OCI-LY3 (cell line): ENCODE data around the gene WDR37.
"Not testable (repeated sequence)": the region's sequence is repeated elsewhere in the genome, so short reads cannot be mapped to it uniquely, and the experiment has no call there.

Source experiments
- H2AFZ ChIP-seq: fragments of 200-600, 300-600 bp; shearing (Covaris generic); 2 replicates; pipeline ENCODE4 v1.6.0; 2014; ENCODE audit warnings: antibody characterized with exemption, low read depth, low read length
- H3K27ac ChIP-seq: fragments of 200-600, 300-600 bp; sonication (generic); 2 replicates; pipeline ENCODE4 v1.5.1; 2014; ENCODE audit warnings: mild to moderate bottlenecking, low read length, moderate library complexity, mixed read lengths
- H3K27me3 ChIP-seq: fragments of 200-600, 300-600 bp; sonication (generic); 2 replicates; pipeline ENCODE4 v1.6.1; 2014; ENCODE audit warnings: low read depth, low read length, mixed read lengths
- H3K36me3 ChIP-seq: fragments of 200-600, 300-600 bp; sonication (generic); replicated peaks from 2 replicates; pipeline ENCODE3; 2014; ENCODE audit warnings: low read depth, low read length, mixed read lengths
- H3K4me1 ChIP-seq: fragments of 300-600, 200-600 bp; sonication (generic); 2 replicates; pipeline ENCODE4 v1.6.1; 2014; ENCODE audit warnings: low read length, mixed read lengths
- H3K4me2 ChIP-seq: fragments of 200-600, 300-600 bp; sonication (generic); 2 replicates; pipeline ENCODE4 v1.6.1; 2014; ENCODE audit warnings: low read length, mixed read lengths
- H3K4me3 ChIP-seq: fragments of 300-600, 200-600 bp; sonication (generic); 2 replicates; pipeline ENCODE4 v1.5.1; 2014; ENCODE audit warnings: antibody characterized with exemption, mild to moderate bottlenecking, low read length, moderate library complexity
- H3K79me2 ChIP-seq: fragments of 300-600, 200-600 bp; shearing (Covaris generic); 2 replicates; pipeline ENCODE4 v1.6.1; 2014; ENCODE audit warnings: mild to moderate bottlenecking, low read length, mixed read lengths
- H3K9ac ChIP-seq: fragments of 300-600, 200-600 bp; shearing (Covaris generic); 2 replicates; pipeline ENCODE4 v1.6.0; 2014; ENCODE audit warnings: mild to moderate bottlenecking, low read length, moderate library complexity
- H3K9me3 ChIP-seq: fragments of 200-600, 300-600 bp; shearing (Covaris generic); 2 replicates; pipeline ENCODE4 v1.6.1; 2014; ENCODE audit warnings: low read length, mixed read lengths; ENCODE audit not compliant: insufficient read depth
- H4K20me1 ChIP-seq: fragments of 200-600, 300-600 bp; sonication (generic); 2 replicates; pipeline ENCODE4 v1.6.1; 2016; ENCODE audit warnings: low read length, mixed read lengths; ENCODE audit not compliant: insufficient read depth
- CTCF ChIP-seq: fragments of 200-600, 300-600 bp; sonication (generic); IDR thresholded peaks from 2 replicates; pipeline ENCODE4 v1.5.1; 2014; ENCODE audit warnings: antibody characterized with exemption, low read length, low read depth
- EZH2phosphoT487 ChIP-seq: fragments of 200-600 bp; shearing (Covaris generic); IDR thresholded peaks from 2 replicates; pipeline ENCODE4 v1.6.1; 2018; ENCODE audit warnings: antibody characterized with exemption, mixed run types, low read depth

WDR37 gene

DNA sequence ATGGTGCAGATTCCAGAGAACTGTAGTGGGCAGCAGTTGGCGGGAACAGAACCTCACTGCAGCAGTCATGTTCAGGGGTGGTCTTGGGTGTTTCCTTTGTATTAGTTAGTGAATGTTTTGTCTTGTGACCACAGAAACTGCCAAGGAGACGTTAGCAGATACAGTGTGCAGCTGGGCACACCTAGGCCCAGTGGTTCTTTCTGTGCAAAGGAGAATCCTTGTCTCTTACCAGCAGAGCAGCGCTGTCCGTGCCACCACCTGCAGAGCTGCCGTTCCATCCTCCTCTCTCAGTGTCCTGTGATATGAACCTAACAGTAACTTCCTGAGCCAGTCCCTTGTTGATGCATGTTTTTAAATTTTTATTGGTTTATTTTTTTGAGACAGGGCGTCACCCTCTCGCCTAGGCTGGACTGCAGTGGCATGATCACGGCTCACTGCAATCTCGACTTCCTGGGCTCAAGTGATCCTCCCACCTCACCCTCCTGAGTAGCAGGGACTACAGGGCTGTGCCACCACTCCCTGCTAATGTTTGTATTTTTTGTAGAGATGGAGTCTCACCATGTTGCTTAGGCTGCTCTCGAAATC is 60.6 kb downstream of the WDR37 start:
- Histone ChIP-seq H3K4me2 (no peak overlapping the region), H3K9me3 (no peaks in the 10 kb centered on the region), H3K4me1 (peaks cover 7% of the 10 kb centered on the region; the same call in 1 of the 2 replicates), H3K27me3 (no peaks in the 10 kb centered on the region), H3K79me2 (no peaks in the 10 kb centered on the region), H3K9ac (no peak overlapping the region), H3K4me3 (no peak overlapping the region), H3K27ac (no peak overlapping the region), H3K36me3 (peaks cover 8% of the 10 kb centered on the region), H2AFZ (no peak overlapping the region), H4K20me1 (peaks cover 8% of the 10 kb centered on the region)
- TF ChIP-seq EZH2phosphoT487 (no peak), CTCF (no peak)

GRCh38 chr10:1117651-1118050 is 61.5 kb downstream of the WDR37 start:
- H3K4me2 ChIP-seq: no peak overlapping the region
- no peak overlapping the region for H3K9ac ChIP-seq
- H3K4me3 ChIP-seq: no peak overlapping the region
- H3K79me2 ChIP-seq: no peaks in the 10 kb centered on the region
- peaks cover 8% of the 10 kb centered on the region; the same call in 1 of the 2 replicates for H4K20me1 ChIP-seq
- peaks cover 7% of the 10 kb centered on the region; the same call in 1 of the 2 replicates for H3K4me1 ChIP-seq
- no peak overlapping the region for H2AFZ ChIP-seq
- no peak for TF ChIP-seq EZH2phosphoT487
- TF ChIP-seq CTCF: no peak
- H3K9me3 ChIP-seq: no peaks in the 10 kb centered on the region
- no peaks in the 10 kb centered on the region for H3K27me3 ChIP-seq
- peaks cover 6% of the 10 kb centered on the region for H3K36me3 ChIP-seq
- H3K27ac ChIP-seq: no peak overlapping the region

GRCh38 chr10:1118318-1118717 is 62.1 kb downstream of the WDR37 start:
- not testable (repeated sequence) for H4K20me1 ChIP-seq, H3K27ac ChIP-seq, H3K9me3 ChIP-seq, H3K4me3 ChIP-seq, H3K27me3 ChIP-seq, H3K79me2 ChIP-seq, H3K9ac ChIP-seq, H2AFZ ChIP-seq, H3K4me2 ChIP-seq
- H3K4me1 ChIP-seq: peaks cover 12% of the 10 kb centered on the region
- H3K36me3 ChIP-seq: peaks cover 11% of the 10 kb centered on the region

GRCh38 chr10:1119027-1119426 is 62.8 kb downstream of the WDR37 start:
- Histone ChIP-seq H3K4me2 (no peak overlapping the region), H3K4me3 (no peak overlapping the region), H3K9ac (no peak overlapping the region), H3K79me2 (no peaks in the 10 kb centered on the region), H4K20me1 (peaks cover 8% of the 10 kb centered on the region; the same call in 1 of the 2 replicates), H3K27me3 (no peaks in the 10 kb centered on the region), H2AFZ (no peak overlapping the region), H3K9me3 (no peaks in the 10 kb centered on the region), H3K27ac (no peak overlapping the region), H3K4me1 (peaks cover 15% of the 10 kb centered on the region), H3K36me3 (peaks cover 17% of the 10 kb centered on the region)
- TF ChIP-seq CTCF: no peak
- TF ChIP-seq EZH2phosphoT487: no peak
